CD4-positive, alpha-beta T cell treated with Interleukin-4 for 4 hours (primary cell): ENCODE results near the gene MYDGF.
"Not testable (repeated sequence)": the region's sequence is repeated elsewhere in the genome, so short reads cannot be mapped to it uniquely, and the experiment has no call there.

Experiments used
- DNase-seq: peaks from one replicate; pipeline ENCODE4 v3.0.0-alpha.2; 2020

MYDGF gene

GRCh38 chr19:4669723-4670480 lies at the start of gene MYDGF:
Gene MYDGF, minus strand, starts transcription at chr19:4670342. Its CDS starts 8 bp downstream, at chr19:4670334.
- DNase-seq = peak; percentile 88

GRCh38 chr19:4719499-4719866 lies 49.3 kb upstream of the MYDGF start:
- no peak for DNase-seq

GRCh38 chr19:4717966-4718701 lies 48.0 kb upstream of the MYDGF start:
- no peak for DNase-seq

- no peak for DNase-seq
Observed at GRCh38 chr19:4717191-4717965, 47.2 kb upstream of the MYDGF start.

GRCh38 chr19:4715529-4716221 lies 45.5 kb upstream of the MYDGF start:
- DNase-seq = no peak

GRCh38 chr19:4715178-4715528 lies 45.0 kb upstream of the MYDGF start:
- DNase-seq = not testable (repeated sequence)

GRCh38 chr19:4714016-4714415 lies 43.9 kb upstream of the MYDGF start:
- no peak for DNase-seq

- no peak for DNase-seq
Observed at GRCh38 chr19:4713384-4713951, 43.3 kb upstream of the MYDGF start.

- no peak for DNase-seq
Observed at GRCh38 chr19:4712771-4713170, 42.6 kb upstream of the MYDGF start.

GRCh38 chr19:4711211-4711610 lies 41.1 kb upstream of the MYDGF start:
- no peak for DNase-seq

GRCh38 chr19:4710281-4710600 lies 40.1 kb upstream of the MYDGF start:
- DNase-seq = no peak

GRCh38 chr19:4709440-4710280 lies 39.5 kb upstream of the MYDGF start:
- DNase-seq = peak; percentile 20

- DNase-seq = no peak
Observed at GRCh38 chr19:4707956-4708650, 38.0 kb upstream of the MYDGF start.

- DNase-seq = no peak
Observed at GRCh38 chr19:4707322-4707721, 37.2 kb upstream of the MYDGF start.

GRCh38 chr19:4705413-4706131 lies 35.4 kb upstream of the MYDGF start:
- no peak for DNase-seq

- DNase-seq = no peak
Observed at GRCh38 chr19:4704317-4704673, 34.2 kb upstream of the MYDGF start.

- DNase-seq = no peak
Observed at GRCh38 chr19:4703671-4704316, 33.7 kb upstream of the MYDGF start.

GRCh38 chr19:4702764-4703163 lies 32.6 kb upstream of the MYDGF start:
- DNase-seq = no peak

- DNase-seq = no peak
Observed at GRCh38 chr19:4701557-4701956, 31.4 kb upstream of the MYDGF start.

- no peak for DNase-seq
Observed at GRCh38 chr19:4700693-4700970, 30.5 kb upstream of the MYDGF start.
